GM19099 (cell line): ENCODE results near the gene TAF8.

Experiments used
- POLR2A ChIP-seq: IDR thresholded peaks from 3 replicates; pipeline ENCODE4 v1.6.1; 2011; ENCODE audit warnings: low read depth; ENCODE audit not compliant: insufficient read length; ENCODE audit errors: extremely low read depth

The TAF8 gene

DNA sequence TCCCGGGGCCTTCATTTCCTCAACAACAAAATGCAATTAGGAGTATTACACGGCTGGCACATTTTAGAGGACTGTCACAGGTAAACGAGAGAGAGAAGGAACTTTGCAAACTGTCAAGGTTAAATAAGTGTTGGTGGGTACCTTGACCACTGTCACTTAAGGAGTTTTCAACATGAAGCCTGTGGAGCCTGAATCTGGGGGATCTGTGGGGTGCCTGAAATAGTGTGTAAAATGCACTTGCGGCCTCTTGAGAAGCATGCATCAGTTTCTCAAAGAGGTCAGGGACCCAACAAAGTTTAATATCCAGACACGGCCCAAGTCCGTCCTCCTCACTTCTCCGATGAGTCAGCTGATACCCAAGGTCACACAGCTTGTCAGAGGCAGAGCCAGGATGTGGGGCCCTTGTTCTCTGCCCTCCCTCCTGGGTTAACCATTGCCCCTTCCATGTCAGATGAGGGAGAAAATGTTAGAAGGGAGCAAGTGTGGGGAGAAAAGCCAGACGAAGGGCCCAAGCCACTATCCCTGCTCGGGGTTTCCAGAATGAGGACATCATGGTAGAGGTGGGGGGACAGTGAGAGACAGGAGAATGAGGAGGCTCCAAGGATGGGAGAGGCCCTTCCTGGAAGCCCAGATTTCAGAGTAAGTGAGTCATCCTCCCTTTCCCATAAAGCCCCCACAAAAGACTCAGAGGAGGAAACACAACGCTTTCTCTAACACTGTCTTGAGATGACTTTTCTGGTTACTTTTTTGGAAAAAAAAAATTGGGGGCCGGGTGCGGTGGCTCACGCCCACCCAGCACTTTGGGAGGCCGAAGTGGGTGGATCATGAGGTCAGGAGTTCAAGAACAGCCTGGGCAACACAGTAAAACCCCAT is 49.9 kb downstream of the TAF8 start:
- TF ChIP-seq POLR2A, result no peak

DNA sequence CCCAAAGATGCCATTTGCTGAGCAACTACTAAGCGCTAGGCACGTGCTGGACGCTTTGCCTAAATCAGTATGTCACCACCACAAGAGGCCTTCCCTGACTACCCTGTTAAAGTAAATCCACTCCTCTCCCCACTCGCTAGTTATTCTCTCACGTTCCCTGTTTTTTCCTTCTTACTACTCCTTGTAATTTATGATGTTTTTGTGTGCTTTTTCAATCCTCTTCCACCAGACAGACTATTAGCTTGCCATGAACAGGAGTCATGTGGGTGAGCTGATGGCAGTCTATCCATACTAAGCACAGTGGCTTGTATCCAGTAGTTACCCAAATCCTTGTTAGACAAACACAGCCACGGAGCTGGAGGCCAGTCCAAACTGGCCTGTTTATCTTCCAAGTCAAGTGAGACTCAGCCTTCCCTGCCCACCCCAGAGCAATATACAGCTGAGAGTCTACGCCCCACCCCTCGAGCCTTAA is 50.9 kb downstream of the TAF8 start:
- TF ChIP-seq POLR2A, result no peak

DNA sequence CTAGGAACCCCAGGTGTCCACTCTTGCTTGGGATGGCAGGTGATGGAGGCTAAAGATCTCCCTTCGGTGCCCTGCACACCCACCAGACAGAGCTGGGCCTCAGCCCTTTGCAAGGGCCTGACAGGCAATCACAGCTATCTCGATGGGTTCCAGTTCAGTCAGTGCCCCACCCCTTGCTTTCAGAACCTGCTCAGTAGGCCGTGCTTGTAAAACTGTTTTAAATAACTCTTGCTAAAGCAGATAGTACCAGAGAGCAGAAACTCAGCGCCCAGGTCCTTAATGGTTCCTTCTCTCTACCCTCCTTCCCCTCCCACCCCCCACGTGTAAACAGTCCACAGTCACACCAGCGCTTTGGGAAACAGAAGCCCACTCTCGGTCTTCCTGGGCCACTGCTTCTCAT is 52.9 kb downstream of the TAF8 start:
- no peak for TF ChIP-seq POLR2A

DNA sequence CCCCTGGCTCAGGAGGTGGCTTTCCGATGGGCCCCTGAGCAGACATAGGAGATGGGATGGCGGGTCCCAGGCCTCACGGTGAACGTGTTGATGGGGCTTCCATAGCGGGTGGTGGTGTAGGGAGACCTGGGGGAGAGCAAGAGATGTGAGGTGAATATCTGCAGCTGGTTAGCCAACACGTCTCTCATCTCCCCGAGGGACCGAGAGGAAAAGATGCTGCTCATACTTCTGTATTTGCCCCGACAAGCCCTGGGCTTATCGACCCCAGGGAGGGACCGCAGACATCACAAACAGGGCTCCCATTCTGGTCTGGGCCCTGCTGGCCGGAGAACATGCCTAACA is 53.4 kb downstream of the TAF8 start:
- no peak for TF ChIP-seq POLR2A

DNA sequence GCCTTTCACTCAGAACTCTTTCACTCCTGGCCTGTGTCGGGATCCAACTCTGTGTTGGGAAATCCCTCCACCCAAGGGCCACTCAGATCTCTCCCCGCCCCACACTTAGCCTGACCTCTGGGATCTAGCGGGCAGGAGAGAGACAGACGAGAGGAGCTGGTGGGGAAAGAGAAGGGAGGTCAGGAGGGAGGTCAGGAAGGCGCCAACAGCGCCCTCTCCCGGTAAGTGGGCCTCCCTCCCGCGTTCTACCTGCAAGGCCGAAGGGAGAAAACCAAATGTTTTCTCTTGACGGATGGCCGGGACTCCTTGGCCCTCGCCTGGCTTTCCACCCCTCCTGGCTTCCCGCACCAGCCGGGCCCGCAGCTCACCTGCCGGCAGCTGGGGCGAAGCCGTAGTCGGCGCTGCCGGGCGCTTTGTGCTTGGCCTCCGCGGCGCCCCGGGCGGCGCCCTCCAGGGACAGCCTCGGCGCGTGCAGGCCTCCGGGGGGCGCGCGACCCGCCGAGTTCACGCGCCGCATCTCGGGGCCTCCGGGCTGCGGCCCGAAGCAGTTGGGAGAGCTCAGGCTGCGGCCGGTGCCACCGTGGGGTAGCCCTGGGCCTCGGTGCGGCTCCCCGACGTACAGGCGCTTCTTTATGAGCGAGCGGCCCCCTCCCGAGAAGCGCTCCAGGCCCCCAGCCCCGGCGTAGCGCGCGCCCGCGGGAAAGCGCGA is 53.9 kb downstream of the TAF8 start:
- peak; percentile 17 for TF ChIP-seq POLR2A

DNA sequence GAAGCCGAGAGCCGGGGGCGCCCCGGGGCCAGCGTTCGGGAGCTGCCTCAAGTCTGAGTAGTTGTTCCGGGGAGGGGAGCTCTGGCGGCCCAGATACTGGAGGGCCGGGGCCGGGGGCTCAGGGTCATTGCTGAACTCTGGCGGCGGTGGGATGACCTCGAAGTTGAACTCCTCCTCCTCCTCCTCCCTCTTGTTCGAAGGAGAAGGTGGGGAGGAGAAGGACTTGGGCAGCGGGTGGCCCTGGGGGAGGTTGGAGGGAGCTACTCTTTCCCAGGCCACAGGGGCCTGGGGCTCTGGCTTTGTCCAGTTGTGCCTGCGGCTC is 54.4 kb downstream of the TAF8 start:
- no peak for TF ChIP-seq POLR2A

DNA sequence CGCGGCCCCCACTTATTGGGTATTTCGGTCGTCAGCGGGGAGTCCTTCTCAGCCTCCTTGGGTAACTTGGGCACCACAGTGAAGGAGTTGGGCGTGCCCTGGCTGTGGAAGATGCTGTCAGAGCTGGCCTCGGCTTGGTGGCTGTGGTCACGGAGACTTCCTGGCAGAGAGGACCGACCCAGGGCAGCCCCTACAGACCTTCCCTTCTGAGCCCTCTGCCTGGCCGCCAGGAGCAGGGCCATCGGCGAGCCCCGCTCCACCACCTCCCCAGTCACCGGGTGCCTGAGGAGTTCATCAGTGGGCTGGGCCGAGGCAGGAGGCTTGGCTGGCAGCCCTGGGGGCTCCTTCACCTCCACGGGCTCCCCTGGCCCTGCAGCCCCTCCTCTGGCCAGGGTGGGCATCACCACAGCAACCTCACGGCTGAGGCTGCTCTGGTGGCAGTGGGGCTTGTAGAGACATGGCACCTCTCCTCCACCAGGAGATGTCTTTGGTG is 54.9 kb downstream of the TAF8 start:
- no peak for TF ChIP-seq POLR2A

DNA sequence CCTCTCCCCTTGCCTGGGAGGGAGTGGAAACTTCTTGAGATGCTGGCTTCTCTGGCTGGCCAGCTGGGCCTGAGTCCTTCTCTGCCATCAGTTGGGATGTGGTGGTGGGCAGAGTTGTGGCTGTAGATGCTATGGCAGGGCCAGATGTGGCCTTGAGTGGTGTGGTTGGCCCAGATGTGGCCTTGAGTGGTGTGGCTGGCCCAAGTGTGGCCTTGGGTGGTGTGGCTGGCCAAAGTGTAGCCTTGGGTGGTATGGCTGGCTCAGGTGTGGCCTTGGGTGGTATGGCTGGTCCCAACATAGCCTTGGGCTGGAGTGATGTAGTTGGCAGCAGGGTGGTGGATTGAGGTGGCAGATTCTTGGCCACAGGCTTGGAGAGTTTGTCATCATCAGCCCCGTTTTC is 55.4 kb downstream of the TAF8 start:
- TF ChIP-seq POLR2A, result no peak

DNA sequence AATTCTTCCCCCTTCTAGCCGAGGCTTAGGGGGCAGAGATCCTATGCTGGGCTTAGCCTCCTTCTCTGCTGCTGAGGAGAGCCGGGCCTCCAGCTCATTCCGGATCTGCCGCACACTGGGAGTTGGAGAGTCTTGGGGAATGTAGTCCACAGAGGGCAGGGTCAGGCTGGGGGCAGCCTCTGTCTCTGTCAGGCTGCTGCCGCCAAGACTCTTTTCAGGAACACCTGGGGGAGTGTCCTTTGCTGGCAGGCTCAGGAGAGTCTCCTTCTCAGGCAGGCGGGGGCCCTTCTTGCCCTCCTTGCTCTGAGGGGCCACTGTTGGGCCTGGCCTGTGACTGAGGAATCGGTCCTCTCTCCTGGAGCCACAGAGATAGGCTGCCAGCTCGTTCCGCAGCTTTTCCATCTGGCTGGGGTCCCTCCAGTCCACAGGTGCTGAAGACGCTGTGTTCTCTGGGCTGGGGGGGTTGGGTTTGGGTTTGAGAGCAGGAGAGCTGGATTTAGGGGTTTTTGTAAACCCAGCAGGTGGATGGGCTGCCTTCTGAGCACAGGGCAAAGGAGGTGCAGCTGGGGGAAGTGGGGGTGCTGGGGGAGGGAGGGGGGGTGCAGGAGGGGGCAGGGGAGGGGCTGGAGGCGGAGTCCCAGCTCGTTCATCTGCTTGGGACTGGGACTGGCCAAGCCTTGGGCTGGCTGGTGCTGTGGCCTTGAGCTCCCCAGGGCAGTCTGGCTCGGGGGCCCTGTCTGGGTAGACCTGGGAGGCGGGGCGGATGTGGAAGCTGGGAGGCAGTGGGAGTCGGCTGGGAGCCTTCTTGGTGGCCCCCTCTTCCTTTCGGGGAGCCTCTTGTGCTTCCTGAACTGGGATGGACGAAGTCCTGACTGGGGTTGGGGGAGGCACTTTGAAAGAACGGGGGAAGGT is 56.0 kb downstream of the TAF8 start:
- no peak for TF ChIP-seq POLR2A

DNA sequence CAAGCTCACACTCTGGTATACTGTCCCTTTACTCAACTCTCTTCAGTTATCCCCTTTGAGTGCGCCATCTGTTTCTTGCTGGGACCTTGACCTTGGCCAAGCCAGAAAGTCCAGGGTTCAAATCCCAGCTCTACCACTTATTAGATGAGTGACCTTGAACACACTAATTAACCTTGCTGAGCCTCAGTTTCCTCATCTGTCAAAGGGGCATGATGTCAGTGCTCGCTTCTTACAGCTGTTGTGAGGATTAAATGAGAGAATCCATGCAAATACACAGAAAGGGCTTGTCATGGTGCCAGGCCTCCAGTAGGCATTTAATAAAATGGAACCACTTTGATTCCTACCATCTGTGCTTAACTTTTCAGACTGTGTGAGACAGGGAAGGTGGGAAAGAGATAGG is 57.7 kb downstream of the TAF8 start:
- no peak for TF ChIP-seq POLR2A

DNA sequence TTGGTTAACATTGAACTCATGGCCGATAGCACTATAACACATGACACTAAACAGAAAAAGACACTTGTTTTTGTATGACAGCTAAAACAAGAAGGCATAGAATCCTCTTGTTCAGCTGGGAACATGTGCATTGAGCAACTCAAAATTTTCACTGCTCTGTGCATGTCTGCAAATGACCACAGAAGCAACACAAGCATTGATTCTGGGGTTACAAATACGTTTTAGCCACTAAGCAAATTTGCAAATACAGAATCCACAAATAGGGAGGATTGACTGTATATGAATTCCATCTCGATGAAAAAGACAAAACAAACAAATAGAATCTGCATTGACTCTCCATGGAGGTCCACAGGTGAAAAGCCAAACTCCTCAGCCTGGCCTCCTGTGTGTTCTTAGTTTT is 60.4 kb downstream of the TAF8 start:
- no peak for TF ChIP-seq POLR2A

DNA sequence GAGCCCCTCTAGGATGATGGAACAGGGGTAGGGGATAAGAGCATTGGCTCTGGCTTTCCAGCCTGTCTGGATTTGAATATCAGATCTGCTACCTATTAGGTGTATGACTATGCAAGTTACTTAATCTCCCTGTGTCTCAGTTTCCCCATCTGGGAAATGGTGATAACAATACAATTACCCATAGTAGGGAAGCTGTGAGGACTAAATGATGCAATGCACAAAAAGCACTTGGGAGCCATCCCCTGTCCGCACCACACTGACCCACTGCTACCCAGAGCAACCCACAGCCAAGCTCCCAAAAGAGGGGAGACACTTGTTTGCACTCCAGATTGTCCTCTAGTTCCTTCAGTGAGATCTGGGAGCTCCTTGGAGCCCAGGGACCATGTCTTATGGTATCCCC is 62.0 kb downstream of the TAF8 start:
- no peak for TF ChIP-seq POLR2A

DNA sequence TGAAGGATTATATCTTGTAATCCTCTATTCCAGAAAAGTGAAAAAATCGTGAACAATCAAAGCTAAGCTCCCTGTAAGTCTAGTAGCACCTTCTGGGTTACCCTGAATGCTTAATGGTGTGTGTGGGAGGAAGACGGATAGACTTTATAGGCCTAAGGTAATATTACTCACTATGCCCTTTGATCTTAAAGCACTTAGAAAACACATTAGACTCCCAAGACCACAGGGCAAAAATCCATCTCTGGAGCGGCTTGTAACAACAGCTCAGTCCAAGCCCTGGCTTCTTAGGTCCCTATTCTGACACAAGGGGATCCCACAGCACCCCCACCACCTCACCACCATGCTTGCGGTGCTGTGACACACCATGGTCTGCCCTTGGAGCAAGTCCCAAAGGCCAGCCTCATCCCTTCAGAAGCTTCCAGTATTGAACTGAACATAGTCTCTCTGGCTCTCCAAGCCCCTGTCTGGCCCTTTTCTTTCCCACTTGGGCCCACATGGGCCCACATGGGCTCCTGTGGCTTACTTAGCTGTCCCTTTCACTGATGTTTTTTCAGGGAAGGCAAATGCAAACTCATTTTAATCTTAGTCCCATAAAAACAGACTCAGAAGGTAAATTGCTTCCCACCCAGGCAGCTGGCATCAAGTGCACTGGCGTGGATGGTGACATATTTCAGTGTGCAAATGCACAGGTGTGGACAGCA is 63.8 kb downstream of the TAF8 start:
- no peak for TF ChIP-seq POLR2A

DNA sequence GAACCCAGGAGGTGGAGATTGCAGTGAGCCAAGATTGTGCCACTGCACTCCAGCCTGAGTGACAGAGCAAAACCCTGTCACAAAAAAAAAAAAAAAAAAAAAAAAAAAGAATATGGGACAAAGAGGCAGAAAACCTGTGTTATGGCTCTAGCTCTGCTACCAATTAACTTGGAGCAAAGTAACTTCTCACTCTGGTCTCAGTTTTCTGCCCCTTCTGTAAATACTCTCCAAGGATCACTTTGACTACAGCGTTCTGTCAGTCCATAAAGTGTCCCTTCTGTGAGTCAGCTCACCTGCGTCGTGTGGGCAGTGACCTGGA is 67.5 kb downstream of the TAF8 start:
- TF ChIP-seq POLR2A, result no peak
